ENCODE results near the gene B4GALT2.

DNA sequence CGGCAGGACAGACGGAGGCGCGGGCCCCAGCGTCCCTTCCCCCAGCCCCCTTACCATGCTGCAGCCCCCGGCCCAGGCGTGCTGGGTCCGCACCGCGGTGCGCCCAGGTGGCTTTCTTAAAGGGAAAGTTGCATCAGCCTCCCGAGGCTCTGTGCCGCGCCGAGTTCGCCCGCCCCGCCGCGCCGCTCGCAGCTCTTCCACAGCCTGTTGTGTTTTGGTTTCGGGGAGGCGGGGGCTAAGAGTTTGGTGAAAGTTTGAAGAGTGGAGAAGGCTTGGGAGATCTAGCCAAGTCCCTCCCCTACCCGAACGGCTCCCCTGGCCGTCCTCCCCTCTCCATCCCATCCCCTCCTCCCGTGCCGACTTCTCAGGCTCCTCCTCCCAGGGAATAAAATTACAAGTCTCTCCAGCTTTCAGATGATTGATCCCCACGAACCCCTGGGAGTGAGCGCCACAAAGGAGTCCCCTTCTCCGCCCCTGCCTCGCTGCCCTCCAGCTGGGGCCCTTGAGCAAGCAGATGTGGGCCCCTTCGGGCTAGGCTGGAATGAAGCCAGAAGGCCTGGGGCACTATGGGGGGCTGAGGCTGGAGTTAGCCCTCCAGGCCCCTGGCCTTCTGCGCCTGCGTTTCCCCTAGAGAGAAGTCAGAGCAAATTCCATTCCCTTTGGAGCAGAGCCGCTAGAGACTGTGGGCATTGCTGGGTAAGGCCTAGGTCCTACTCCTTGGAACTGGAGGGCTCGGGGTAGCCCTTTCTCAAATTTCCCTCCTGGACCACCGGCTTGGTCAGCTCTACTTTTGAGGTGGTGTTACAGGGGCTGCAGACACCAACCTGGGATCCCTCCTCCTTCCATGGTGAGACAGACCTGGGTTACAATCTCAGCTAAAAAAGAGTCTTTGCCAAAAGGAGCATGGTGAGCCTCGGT is 52.5 kb downstream of the B4GALT2 start, which contains the start of gene SLC6A9:
- TF ChIP-seq POLR2A (IDR thresholded peaks at IDR 0.05): no peak
- TF ChIP-seq, protein P1, sequence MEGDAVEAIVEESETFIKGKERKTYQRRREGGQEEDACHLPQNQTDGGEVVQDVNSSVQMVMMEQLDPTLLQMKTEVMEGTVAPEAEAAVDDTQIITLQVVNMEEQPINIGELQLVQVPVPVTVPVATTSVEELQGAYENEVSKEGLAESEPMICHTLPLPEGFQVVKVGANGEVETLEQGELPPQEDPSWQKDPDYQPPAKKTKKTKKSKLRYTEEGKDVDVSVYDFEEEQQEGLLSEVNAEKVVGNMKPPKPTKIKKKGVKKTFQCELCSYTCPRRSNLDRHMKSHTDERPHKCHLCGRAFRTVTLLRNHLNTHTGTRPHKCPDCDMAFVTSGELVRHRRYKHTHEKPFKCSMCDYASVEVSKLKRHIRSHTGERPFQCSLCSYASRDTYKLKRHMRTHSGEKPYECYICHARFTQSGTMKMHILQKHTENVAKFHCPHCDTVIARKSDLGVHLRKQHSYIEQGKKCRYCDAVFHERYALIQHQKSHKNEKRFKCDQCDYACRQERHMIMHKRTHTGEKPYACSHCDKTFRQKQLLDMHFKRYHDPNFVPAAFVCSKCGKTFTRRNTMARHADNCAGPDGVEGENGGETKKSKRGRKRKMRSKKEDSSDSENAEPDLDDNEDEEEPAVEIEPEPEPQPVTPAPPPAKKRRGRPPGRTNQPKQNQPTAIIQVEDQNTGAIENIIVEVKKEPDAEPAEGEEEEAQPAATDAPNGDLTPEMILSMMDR (IDR thresholded peaks at IDR 0.05): no peak

Measured in testis (tissue), 2 donors.